NT2/D1 (cell line): ENCODE results near the gene TOM1L1.

Experiments used
- SUZ12 ChIP-seq: IDR thresholded peaks from 2 replicates; pipeline ENCODE4 v1.6.1; 2011; ENCODE audit not compliant: insufficient read length, insufficient read depth; ENCODE audit errors: extremely low read depth
- YY1 ChIP-seq: IDR thresholded peaks from 2 replicates; pipeline ENCODE4 v1.6.1; 2011; ENCODE audit not compliant: insufficient read length, insufficient read depth
- ZNF274 ChIP-seq: IDR thresholded peaks from 2 replicates; pipeline ENCODE4 v1.6.1; 2011; ENCODE audit warnings: mild to moderate bottlenecking, low read depth, low read length

GRCh38 chr17:54983260-54983659, 82.6 kb downstream of the TOM1L1 start:
- no peak for TF ChIP-seq YY1
- TF ChIP-seq ZNF274 = no peak
- no peak for TF ChIP-seq SUZ12
